ENCODE data around the gene MARCHF6.

GRCh38 chr5:10384483-10384882 is 31.0 kb downstream of the MARCHF6 start:
- TF ChIP-seq POLR2A (IDR thresholded peaks at IDR 0.05): no peak
- TF ChIP-seq, protein P1, sequence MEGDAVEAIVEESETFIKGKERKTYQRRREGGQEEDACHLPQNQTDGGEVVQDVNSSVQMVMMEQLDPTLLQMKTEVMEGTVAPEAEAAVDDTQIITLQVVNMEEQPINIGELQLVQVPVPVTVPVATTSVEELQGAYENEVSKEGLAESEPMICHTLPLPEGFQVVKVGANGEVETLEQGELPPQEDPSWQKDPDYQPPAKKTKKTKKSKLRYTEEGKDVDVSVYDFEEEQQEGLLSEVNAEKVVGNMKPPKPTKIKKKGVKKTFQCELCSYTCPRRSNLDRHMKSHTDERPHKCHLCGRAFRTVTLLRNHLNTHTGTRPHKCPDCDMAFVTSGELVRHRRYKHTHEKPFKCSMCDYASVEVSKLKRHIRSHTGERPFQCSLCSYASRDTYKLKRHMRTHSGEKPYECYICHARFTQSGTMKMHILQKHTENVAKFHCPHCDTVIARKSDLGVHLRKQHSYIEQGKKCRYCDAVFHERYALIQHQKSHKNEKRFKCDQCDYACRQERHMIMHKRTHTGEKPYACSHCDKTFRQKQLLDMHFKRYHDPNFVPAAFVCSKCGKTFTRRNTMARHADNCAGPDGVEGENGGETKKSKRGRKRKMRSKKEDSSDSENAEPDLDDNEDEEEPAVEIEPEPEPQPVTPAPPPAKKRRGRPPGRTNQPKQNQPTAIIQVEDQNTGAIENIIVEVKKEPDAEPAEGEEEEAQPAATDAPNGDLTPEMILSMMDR (IDR thresholded peaks at IDR 0.05): no peak
